Hematopoietic multipotent progenitor cell treated with erythropoietin and hydrocortisone succinate and interleukin-3 and kit ligand, for 8 days (in vitro differentiated cells): ENCODE results near the gene LY86.

Experiments
- DNase-seq: peaks from one replicate; pipeline ENCODE4 v3.0.0-alpha.2; 2015

The LY86 gene

DNA sequence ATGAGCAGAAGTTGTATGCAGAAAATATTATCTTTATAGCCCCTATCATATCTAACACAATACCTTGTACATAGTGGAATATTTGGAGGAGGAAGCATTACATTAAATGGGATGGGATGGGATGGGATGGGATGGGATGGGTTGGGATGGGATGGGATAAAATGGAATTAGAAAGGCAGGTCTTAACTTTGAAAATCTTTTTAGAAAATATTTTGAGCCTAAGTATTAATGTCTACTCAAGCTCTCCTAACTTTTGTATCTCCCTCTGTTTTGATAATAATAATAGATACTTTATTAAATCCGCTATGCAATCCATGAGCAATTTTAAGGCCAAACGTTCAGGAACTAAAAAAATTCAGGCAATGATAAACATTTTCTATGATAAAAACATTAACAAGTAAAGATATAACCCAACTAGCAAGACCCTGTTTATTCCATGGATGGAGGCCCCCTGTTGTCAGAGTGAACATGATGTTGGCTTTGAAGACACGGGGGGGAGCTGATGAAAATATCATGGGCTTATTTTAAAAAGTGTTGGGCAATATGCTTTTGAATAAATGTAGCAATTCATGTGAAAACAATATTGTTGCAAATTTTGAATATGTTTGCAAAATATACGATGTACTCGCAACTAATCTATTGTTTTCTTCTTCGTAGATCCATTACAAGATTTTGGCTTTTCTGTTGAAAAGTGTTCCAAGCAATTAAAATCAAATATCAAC, 35.9 kb downstream of the LY86 start:
- no peak for DNase-seq

DNA sequence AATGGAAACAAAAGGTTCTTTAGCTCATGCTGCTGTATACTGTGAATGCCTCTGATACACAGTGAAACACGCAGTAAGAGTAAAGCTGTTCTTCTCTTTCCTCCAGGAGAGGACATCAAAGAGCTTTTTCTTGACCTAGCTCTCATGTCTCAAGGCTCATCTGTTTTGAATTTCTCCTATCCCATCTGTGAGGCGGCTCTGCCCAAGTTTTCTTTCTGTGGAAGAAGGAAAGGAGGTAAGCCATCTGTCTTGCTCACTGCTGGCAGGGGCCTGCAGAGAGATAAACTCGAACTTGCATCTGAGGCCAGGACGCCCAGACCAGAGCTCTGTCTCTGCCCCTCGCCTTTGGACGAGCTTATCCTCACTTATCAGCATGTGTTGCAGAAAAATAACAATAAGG, 37.7 kb downstream of the LY86 start:
- DNase-seq, result no peak

DNA sequence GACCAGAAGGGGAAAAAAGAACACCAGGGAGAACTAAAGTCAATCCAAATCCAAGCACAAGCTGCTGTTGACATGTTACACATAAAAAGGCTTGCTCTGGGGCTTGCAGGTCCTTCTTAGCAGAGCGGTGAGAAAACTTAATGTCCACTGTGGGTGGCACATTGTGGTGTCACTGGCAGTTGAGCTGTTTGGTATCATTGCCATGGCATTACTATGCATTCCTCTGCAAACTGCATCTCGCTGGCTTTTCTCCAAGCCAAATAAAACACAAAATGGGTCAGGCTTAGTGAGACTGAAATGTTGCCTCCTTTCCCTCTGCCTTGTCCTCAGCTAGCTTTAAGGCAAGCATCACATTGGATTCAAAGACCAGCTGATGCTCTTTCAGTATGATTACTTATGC, 40.9 kb downstream of the LY86 start:
- no peak for DNase-seq

DNA sequence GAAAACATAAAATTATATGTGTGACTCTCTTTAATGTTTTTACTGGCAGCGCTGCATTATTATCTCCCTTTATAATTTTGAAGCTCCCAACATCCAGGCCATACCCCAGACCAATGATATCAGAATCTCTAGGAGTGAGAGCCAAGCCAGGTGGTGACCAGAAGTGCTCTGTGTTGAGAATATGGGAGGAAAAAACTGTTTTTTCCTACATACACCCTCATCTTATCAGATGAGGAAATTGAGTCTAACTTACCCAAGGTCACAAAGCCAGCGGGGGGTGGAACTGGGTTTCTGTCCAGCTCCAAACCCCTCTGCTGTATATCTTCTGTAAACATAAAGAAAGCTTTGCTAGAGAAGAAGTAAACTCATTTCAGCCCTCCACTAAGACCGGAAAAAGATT, 42.5 kb downstream of the LY86 start:
- DNase-seq, result no peak

DNA sequence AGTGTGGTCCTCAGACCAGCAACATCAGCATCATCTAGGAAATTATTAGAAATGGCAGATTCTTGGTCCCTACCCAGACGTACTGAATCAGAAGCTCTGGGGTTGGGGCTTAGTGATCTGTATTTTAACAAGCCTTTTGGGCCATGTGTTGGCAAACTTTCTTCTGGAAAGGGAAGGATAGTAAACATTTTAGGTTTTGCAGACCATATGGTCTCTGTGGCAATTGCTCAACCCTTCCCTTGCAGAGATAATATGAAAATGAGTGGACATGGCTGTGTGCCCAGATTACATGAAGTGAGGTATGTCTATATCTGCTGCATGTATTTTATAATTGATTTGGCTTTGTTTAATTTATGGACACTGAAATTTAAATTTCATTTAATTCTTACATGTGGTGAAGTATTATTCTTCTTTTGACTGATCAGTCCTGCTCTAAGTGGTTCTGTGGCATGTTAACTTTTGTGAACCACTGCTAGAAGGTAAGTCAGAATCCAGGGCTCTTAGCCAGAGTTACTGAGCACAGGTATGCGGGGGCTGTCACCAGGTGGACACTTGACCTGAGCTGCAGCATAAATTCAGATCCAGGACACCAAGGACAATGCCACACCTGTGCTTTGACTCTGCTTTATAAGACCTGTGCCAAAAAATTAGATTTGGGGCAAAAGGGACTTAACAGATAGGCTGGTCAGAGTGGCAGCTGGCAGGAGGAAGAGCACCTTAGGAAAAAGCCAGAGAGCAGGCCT, 43.2 kb downstream of the LY86 start:
- DNase-seq, result peak; percentile 15

DNA sequence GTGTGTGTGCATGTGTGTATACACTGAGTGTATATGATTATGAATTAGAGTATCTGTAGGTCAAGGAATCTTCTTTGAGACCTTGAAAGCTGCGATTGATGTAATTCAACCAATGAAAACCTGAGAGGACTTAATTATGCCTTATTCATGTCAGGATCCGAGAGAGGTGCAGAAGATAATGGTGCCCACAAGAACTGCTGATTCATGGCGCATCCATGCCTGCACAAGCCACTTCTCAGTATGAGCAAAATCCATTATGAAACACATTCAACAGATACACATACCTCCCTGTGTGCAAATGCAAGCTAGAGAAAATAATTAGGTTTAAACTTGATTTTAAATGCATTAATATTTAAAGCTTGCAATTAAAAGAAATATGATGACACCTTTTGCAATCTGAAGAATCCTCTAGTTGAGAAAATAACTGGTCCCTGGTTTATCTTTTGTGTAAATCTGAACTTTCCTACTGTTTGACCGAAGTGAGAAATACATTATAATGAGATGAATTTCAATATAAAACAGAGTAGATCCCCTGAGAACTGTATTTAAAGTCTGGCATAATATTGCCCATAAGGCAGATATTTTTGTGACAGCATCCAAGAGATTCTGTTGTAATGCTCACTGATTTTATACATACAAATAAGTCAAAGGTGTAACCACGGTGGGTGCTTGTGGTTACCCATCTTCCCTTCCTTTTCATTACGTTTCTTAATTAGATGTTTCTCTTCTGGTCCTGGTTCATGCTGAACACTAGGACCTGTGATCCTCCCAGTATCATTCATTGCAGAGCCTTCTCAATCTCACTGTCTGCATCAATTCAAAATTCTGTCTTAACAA, 45.6 kb downstream of the LY86 start:
- DNase-seq, result no peak

DNA sequence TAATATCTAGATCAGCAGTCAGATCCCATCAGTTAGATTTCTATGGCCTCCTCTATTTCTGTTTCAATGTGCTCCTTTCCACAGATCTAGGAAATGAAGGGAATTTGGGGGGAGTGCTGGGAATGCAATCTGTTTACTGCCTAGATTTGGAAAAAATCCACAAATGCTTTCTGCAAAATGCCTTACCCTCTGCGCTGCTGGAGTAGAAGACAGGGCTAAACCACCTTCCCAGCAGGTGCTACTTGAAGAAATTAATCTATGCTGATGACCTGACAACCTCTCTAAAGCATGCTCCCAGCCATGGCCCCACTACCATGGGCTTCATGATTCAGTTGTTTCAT, 46.2 kb downstream of the LY86 start:
- no peak for DNase-seq

DNA sequence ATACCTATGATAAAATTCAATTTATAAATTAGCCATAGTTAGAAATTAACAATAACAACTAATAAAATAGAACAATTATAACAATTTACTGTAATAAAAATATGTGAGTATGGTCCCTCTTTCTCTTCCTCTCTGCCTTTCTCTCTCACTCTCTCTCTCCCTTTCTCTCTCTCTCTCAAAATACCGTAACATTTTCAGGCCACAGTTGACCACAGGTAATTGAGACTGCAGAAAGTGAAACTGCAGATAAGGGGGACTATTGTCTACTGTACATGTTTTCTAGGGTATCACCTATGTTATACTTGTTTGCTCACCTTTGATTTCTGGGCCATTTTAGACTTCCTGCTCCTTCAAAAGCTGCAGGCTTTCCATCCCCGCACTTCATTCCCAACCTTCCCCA, 46.8 kb downstream of the LY86 start:
- no peak for DNase-seq

DNA sequence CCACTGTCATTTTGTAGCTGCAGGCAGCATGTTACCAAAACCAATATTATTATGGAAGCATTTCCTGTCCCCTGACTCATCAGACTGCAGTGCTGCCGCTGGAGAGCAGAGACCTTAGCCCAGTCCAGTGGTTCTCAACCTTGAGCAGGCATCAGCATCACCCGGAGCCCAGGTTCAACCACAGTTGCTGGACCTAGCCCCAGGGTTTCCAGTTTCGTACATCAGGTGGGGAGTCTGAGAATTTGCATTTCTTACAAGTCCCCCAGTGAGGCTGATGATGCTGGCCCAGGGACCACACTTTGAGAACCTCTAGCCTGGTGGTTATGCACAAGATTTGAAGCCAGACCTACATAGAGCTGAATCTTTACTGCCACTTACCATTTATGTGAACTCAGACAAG, 47.3 kb downstream of the LY86 start:
- no peak for DNase-seq

DNA sequence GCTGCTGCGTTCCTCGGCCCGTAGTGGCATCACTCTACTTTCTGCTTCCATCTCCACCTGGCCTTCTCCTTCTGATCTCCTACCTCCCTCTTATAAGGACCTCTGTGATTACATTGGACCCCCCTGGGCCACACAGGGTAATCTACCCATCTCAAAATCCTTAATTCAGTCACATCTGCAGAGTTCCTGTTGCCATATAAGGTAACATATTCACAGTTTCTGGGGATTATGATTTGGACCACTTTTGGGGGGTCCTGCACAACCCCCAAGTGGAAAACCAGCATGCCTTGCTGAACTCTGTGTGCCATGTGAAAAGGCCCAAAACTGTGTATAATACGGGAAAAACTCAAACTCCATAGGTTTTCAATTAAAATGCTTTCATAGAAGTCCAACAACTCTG, 51.1 kb downstream of the LY86 start:
- no peak for DNase-seq

DNA sequence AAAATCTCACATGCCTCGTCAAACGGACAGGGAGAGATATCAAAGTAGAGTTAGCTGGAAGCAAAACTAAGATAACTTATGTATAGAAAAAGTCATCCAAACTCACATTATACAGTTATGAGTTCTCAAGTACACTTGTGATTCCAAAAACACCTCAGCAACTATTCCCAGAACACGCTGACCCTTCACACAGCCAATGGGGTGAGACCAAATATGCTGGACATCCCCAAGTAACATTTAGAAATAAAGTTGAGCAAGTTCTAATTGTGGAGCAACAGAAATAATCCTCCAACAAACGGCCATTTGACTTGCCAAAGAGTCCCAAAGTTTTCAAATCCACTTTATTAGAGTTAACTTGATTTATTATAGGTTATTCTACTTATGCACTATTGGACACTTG, 52.4 kb downstream of the LY86 start:
- no peak for DNase-seq

DNA sequence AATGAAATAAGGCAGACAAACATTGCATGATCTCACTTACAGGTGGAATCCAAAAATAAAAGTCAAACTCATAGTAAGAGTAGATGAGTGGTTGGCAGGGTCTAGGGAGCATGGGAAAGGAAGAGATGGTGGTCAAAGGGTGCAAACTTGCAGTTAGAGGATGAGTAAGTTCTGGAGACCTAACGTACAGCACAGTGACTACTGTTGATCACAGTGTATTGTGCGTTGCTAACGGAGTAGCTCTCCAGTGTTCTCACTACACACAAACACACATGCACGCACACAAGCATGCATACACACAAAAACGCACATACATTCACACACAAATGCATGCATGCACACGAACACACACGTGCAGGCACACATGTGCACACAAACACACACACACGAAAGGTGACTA, 54.9 kb downstream of the LY86 start:
- DNase-seq, result no peak

DNA sequence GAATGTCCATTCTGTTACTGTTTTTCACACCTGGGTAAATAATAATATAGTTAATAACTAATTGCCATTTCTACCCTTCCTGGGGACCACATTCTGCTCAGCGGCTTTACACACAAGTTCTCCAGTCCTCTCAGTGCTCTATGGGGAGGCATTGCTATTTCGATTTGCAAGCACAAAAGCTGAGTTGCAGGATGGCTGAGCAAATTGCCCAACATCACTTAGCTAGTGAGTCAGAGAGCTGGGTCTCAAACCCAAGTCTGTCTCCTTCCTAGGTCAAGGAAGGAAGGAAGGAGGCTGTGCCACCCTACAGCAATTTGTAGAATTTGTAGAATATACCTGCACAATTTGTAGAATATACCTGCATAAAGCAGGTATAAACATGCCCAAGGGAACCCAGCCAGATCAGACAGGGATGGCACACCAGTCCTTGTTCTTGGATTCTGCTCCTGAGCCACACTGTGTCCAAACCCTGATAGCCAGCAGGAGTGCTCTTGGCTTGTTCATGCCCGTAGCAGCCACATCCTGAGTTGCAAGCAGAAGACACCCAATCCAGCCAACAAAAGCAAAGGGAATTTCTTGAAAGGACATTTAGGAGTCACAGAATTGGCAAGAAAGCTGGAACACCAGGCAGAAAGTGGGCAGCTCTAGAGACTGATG, 56.9 kb downstream of the LY86 start:
- no peak for DNase-seq

DNA sequence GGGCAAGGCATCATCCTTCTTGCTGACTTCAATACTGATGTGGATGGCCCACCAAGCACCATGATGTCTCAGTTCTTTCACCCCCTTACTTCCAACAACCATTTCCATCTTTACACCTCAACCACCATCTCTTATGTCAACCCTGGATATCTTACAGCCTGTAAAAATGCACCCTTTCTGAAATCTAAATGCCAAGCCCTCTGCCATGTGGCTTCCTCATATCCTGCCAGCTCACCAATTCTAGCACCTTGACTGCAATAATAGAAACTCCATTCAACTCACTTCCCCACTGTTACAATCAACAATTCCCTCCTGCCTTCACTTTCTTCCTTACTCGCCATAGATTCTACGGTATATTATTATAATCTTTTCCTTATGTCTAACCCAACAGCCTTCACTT, 57.9 kb downstream of the LY86 start:
- no peak for DNase-seq

DNA sequence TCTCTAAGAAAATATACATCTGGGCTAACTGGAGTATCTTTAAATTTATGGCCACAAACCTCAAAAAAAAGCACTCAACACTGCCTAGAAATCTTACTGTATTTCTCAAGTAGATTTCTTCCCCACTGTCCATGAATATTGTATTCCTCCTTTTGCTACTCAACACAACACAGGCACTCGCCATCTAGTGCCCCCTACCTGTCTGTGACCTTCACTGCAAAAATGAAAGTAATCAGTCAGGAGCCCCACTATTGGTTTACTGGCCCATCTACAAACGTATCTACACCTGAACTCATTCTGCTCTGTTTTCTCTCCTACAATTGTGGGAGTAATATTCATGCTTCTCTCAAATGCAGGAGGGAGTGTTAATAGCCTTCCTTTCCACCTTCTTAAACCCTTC, 58.3 kb downstream of the LY86 start:
- no peak for DNase-seq

DNA sequence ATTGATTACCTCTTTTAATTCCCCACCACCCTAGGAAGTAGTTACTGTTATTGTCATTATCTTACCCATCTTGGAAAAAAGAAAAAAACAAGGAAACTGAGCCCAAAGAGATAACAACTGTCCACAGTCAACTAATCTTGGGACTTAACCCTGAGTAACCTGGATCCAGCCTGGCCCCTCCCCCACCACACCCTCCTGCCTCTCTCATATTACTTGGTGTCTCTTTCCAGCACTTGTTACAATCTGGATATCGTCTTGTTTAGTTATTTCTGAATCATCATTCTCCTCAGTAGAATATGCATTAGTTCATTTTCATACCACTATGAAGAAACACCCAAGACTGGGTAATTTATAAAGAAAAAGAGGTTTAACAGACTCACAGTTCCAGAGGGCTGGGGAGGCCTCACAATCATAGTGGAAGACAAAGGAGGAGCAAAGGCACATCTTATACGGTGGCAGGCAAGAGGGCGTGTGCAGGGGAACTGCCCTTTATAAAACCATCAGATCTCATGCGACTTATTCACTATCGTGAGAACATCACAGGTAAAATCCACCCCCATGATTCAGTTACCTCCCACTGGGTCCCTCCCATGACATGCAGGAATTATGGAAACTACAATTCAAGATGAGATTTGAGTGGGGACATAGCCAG, 60.3 kb downstream of the LY86 start:
- DNase-seq, result no peak

DNA sequence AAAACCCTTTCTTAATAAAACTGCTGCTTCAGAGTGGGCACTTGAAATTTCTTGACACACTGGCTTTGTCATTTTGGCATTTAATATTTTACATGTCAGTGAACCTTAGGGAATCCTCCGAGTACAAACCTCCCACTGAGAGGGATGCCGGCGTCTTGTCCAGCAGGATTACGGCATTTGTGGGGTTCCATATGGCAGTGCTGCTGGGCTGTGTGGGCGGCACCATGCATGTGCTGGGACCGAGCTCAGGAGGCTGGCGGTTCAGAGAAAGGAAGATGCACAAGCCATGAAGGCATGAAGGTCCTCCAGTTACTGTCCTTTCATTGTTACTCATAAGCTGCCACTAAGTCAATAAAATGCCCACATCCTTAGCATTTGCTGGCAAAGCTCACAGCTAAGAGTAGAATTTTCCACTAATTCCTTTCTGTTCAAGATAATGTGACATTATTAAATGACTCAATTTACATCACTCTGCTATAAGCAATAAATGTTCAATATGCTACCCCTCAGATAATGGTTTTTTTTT, 61.4 kb downstream of the LY86 start:
- no peak for DNase-seq

DNA sequence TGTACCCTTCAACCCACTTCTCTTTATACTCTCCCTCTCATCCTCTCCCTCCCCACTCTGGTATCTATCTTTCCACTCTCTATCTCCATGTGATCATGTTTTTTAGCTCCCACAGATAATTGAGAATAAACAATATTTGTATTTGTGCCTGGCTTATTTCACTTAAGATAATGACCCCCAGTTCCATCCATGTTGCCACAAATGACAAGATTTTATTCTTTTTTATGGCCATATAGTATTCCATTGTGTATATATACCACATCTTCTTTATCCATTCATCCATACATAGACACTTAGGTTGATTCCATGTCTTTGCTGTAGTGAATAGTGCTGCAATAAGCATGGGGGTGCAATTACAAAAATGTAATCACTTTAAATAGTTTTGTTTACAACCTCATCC, 62.3 kb downstream of the LY86 start:
- DNase-seq, result no peak

DNA sequence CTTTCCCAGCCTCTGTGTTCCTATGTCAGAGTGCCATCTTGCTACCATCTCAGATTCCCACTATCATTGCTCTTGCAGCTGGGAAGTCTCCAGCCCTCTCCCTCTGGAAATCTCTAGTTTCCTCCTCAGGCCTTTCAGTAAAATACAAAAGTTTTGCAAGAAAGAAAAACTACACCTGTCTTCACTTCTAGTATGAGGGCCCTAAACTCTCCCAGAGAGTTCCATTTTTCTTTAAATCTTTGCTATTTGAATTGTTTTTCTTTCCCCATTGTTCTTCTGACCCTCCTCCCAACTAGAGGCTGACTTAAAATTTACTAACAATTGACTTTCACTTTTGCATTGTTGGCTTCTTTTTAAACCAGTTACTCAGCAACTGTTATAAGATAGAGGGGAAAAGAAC, 62.8 kb downstream of the LY86 start:
- DNase-seq, result no peak

DNA sequence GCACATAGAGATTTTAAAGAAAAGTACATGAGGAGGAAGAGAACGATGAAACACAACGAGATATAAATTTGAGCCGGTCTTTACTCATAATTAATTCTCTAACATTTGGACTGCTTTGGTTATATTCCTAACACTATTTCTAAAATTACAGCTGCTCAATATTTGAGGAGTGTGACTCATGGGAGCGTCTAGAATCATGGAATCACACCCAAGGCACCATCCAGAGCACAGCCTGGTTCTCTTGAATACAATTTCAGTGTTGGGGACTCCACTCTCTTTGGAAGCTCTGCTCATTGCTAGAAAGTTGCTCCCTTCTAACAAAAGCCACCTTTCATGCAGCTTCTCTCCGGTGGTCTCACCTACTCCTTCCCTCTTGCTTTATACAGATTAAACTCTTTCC, 64.4 kb downstream of the LY86 start:
- no peak for DNase-seq

DNA sequence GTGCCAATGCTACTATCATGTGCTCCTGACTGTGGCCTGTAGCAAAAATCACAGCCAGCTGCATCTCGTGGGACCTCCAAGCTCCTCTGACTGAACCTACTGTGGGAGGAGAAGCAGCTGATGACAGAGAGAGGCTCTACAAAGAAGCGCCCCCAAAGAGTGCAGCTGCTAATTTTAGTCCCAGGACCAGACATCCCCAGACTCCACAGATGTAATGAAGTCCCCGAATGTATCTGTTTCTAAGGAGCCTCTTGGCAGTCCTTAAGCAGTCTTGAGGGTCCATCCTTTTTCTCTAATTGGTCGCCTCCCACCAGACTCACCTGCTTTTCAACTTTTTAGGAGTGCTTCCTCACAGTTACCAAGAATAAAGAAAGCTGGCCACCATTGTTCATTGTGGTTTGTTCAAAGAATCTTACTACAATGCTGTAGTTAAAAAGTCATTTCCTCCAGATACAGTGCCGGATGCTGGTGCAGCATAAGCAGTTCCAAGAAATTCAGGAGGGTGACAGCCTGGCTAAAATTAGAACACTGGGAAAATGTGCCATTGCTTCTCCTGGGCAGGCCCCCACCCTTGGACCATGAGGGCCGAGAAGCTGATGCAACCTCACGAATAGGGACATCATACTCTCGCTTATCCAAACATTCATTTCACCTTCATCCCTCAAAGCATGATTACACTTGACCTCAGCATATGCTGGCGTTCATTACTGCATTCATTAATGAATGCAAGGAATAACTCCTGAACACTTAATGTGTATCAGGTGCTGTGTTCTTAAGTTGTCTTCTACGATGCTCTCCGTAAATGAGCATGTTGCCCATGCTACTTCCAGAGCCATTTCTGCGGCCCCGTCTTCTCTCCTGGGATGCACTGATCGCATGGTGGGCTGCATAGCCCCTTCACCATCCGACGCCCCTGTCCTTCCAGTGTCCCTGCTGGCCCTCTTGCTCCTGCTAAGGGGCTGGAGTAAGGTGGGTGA, 66.4 kb downstream of the LY86 start:
- DNase-seq, result peak; percentile 45
